Cardiac muscle cell (in vitro differentiated cells and primary cell): ENCODE results near the gene ANKRD9. TPM values are rescaled to one million over a fixed set of nuclear protein-coding genes. Genes with fewer than 3 reads are reported as not detected.
A peak's percentile ranks its signal among the peaks of the same experiment; 100 is the strongest.
"Not testable (repeated sequence)": the region's sequence is repeated elsewhere in the genome, so short reads cannot be mapped to it uniquely, and the experiment has no call there.

ENCODE experiments used
- DNase-seq, 2 donors: peaks; one replicate each; pipeline versions ENCODE4 v3.0.0 to v3.0.0-alpha.2; 2010 to 2017; ENCODE audit warnings: low read depth in 1 of 2, low spot score in 1 of 2
- H3K27ac ChIP-seq: fragments of 200-600 bp; sonication (generic); 2 replicates; pipeline ENCODE4 v1.5.1; 2016
- H3K27me3 ChIP-seq: fragments of 200-600 bp; sonication (generic); 2 replicates; pipeline ENCODE4 v1.6.0; 2016; ENCODE audit warnings: control low read depth
- H3K36me3 ChIP-seq: fragments of 200-600 bp; sonication (generic); 2 replicates; pipeline ENCODE4 v1.5.1; 2016; ENCODE audit warnings: control low read depth
- H3K4me1 ChIP-seq: fragments of 200-600 bp; sonication (generic); 2 replicates; pipeline ENCODE4 v1.8.1; 2017; ENCODE audit warnings: low read depth, mild to moderate bottlenecking, mixed run types
- H3K4me3 ChIP-seq: fragments of 200-600 bp; sonication (generic); 2 replicates; pipeline ENCODE4 v1.5.1; 2016; ENCODE audit warnings: mild to moderate bottlenecking
- H3K9me3 ChIP-seq: fragments of 200-600 bp; sonication (generic); 2 replicates; pipeline ENCODE4 v1.5.1; 2017; ENCODE audit warnings: low read depth, mild to moderate bottlenecking, control low read depth
- CTCF ChIP-seq: IDR thresholded peaks from 2 replicates; pipeline ENCODE4 v1.5.1; 2012; ENCODE audit warnings: low read depth, mild to moderate bottlenecking, low read length
- polyA plus RNA-seq: library from polyadenylated mRNA; unstranded; fragments of >200 nt; fragmentation: Nextera tagmentation; extraction: Ambion mirVana; gene quantifications from 2 replicates; pipeline ENCODE4 v1.2.1, GENCODE V29; 2016
- total RNA-seq: library from RNA; depleted of rRNA; stranded (reverse); fragments of >200 nt; gene quantifications from 2 replicates; pipeline ENCODE4 v1.2.3, GENCODE V29; 2016

Gene ANKRD9
- total and polyA plus RNA-seq, 2 experiments from 2014 or later: 93.1 to 99.9 TPM

- Histone ChIP-seq H3K9me3 (no peaks in the 10 kb centered on the region), H3K27me3 (no peaks in the 10 kb centered on the region), H3K4me1 (no peaks in the 10 kb centered on the region), H3K27ac (no peak overlapping the region), H3K4me3 (no peak overlapping the region), H3K36me3 (no peaks in the 10 kb centered on the region)
- DNase-seq: no peak
- TF ChIP-seq CTCF: no peak
Observed at GRCh38 chr14:102523569-102524450, 14.2 kb upstream of the ANKRD9 start.

- Histone ChIP-seq H3K4me1 (no peaks in the 10 kb centered on the region), H3K27ac (no peak overlapping the region), H3K36me3 (no peaks in the 10 kb centered on the region), H3K4me3 (no peak overlapping the region), H3K9me3 (no peaks in the 10 kb centered on the region), H3K27me3 (no peaks in the 10 kb centered on the region)
- no peak for DNase-seq
- no peak for TF ChIP-seq CTCF
Observed at GRCh38 chr14:102523200-102523568, 13.6 kb upstream of the ANKRD9 start.

- not testable (repeated sequence) for H3K4me1 ChIP-seq, DNase-seq, H3K4me3 ChIP-seq, H3K27ac ChIP-seq, H3K27me3 ChIP-seq, H3K9me3 ChIP-seq, H3K36me3 ChIP-seq
Observed at GRCh38 chr14:102519709-102520108, 10.1 kb upstream of the ANKRD9 start.

GRCh38 chr14:102518063-102518648 lies 8.6 kb upstream of the ANKRD9 start:
- Histone ChIP-seq H3K4me1 (no peaks in the 10 kb centered on the region), H3K36me3 (no peaks in the 10 kb centered on the region), H3K9me3 (no peaks in the 10 kb centered on the region), H3K27me3 (no peaks in the 10 kb centered on the region), H3K27ac (no peak overlapping the region), H3K4me3 (no peak overlapping the region)
- no peak for TF ChIP-seq CTCF
- DNase-seq: no peak

- no peak overlapping the region for H3K27ac ChIP-seq
- H3K27me3 ChIP-seq: no peaks in the 10 kb centered on the region
- no peak for DNase-seq
- no peaks in the 10 kb centered on the region for H3K36me3 ChIP-seq
- peak overlapping the region; percentile 86 for H3K4me3 ChIP-seq
- H3K9me3 ChIP-seq: no peaks in the 10 kb centered on the region
- H3K4me1 ChIP-seq: no peaks in the 10 kb centered on the region
- peak; percentile 13 for TF ChIP-seq CTCF
Observed at GRCh38 chr14:102517392-102518062, 8.0 kb upstream of the ANKRD9 start.
